M059J (cell line): ENCODE results near the gene COG1. TPM values are rescaled to one million over a fixed set of nuclear protein-coding genes. Genes with fewer than 3 reads are reported as not detected.

Experiments
- DNase-seq: peaks from one replicate; pipeline ENCODE4 v3.0.0-alpha.2; 2012; ENCODE audit warnings: low read depth
- total RNA-seq: library from RNA; depleted of rRNA; stranded (reverse); fragments of >200 nt; shearing (Covaris generic); gene quantifications from 2 replicates; pipeline ENCODE4 v1.2.3, GENCODE V29; 2014

Gene COG1
- total RNA-seq, 1 experiment from 2014 or later = 22.4 TPM

- no peak for DNase-seq
Measured at GRCh38 chr17:73226556-73227172, 33.8 kb downstream of the COG1 start.

GRCh38 chr17:73227379-73227778 lies 34.5 kb downstream of the COG1 start:
- DNase-seq = peak; percentile 7

GRCh38 chr17:73227944-73228343 lies 35.1 kb downstream of the COG1 start:
- no peak for DNase-seq

- DNase-seq = peak; percentile 81
Measured at GRCh38 chr17:73228748-73229236, 35.9 kb downstream of the COG1 start.

GRCh38 chr17:73230088-73230487 lies 37.2 kb downstream of the COG1 start:
- no peak for DNase-seq

GRCh38 chr17:73231395-73231794 lies 38.5 kb downstream of the COG1 start:
- peak; percentile 48 for DNase-seq

GRCh38 chr17:73231841-73232586 lies 39.2 kb downstream of the COG1 start:
- DNase-seq = peak; percentile 91

- peak; percentile 59 for DNase-seq
Measured at GRCh38 chr17:73232587-73233373, 39.9 kb downstream of the COG1 start.

- DNase-seq = no peak
Measured at GRCh38 chr17:73234736-73235135, 41.9 kb downstream of the COG1 start.

GRCh38 chr17:73237714-73238113 lies 44.9 kb downstream of the COG1 start:
- no peak for DNase-seq

GRCh38 chr17:73240561-73240960 lies 47.7 kb downstream of the COG1 start:
- DNase-seq = no peak

- no peak for DNase-seq
Measured at GRCh38 chr17:73247726-73248125, 54.9 kb downstream of the COG1 start.

- no peak for DNase-seq
Measured at GRCh38 chr17:73248532-73248931, 55.7 kb downstream of the COG1 start.

GRCh38 chr17:73249700-73250099 lies 56.8 kb downstream of the COG1 start:
- no peak for DNase-seq

GRCh38 chr17:73250851-73251640 lies 58.2 kb downstream of the COG1 start:
- DNase-seq = no peak

- DNase-seq = no peak
Measured at GRCh38 chr17:73251871-73252270, 59.0 kb downstream of the COG1 start.

GRCh38 chr17:73255671-73256181 lies 62.9 kb downstream of the COG1 start:
- peak; percentile 58 for DNase-seq

GRCh38 chr17:73256220-73256619 lies 63.4 kb downstream of the COG1 start:
- DNase-seq = no peak

- no peak for DNase-seq
Measured at GRCh38 chr17:73257516-73257915, 64.7 kb downstream of the COG1 start.
